Upper lobe of right lung (tissue), 1 donor: ENCODE results near the gene SKAP2. TPM values are rescaled to one million over a fixed set of nuclear protein-coding genes. Genes with fewer than 3 reads are reported as not detected.
A peak's percentile ranks its signal among the peaks of the same experiment; 100 is the strongest.

ENCODE experiments used
- ATAC-seq: fragments of 200-7000 bp; cut with Tn5 transposase; one replicate; pipeline ENCODE4 v1.9.1; 2020; ENCODE audit warnings: mild to moderate bottlenecking, moderate library complexity
- DNase-seq: peaks from one replicate; pipeline ENCODE4 v3.0.0-alpha.2; 2020
- H3K27ac ChIP-seq: fragments of 200-600 bp; one replicate; pipeline ENCODE4 v1.8.0; 2022
- H3K27me3 ChIP-seq: fragments of 200-600 bp; one replicate; pipeline ENCODE4 v1.8.0; 2022; ENCODE audit warnings: mild to moderate bottlenecking
- H3K36me3 ChIP-seq: fragments of 200-600 bp; one replicate; pipeline ENCODE4 v1.8.0; 2022
- H3K4me1 ChIP-seq: fragments of 200-600 bp; one replicate; pipeline ENCODE4 v1.8.0; 2022
- H3K4me3 ChIP-seq: fragments of 200-600 bp; one replicate; pipeline ENCODE4 v1.8.0; 2022; ENCODE audit warnings: mild to moderate bottlenecking
- H3K9me3 ChIP-seq: fragments of 200-600 bp; one replicate; pipeline ENCODE4 v1.8.0; 2022
- intact Hi-C: fragments of 100-400 bp; cut with DNase I; formaldehyde crosslinking; loops from one replicate; pipeline ENCODE4 v1.11.0; 2022
- total RNA-seq: library from RNA; stranded (reverse); fragmentation: NEBNext Ultra II Directional; extraction: Animal tissue kit (Norgen Biotek cat#: 25700); gene quantifications from one replicate; pipeline ENCODE4 v1.2.1, GENCODE V29; 2021
- TF ChIP-seq, protein P1 (sequence below): fragments of 200-600 bp; IDR thresholded peaks from one replicate; pipeline ENCODE4 v1.8.0; 2022; ENCODE audit warnings: antibody characterized with exemption
- donor health status: DM: no; HTN: yes; CAD: no; lungs with severe emphysema.

The SKAP2 gene
- total RNA-seq, 1 donor from 2014 or later, result 59.1 TPM

DNA sequence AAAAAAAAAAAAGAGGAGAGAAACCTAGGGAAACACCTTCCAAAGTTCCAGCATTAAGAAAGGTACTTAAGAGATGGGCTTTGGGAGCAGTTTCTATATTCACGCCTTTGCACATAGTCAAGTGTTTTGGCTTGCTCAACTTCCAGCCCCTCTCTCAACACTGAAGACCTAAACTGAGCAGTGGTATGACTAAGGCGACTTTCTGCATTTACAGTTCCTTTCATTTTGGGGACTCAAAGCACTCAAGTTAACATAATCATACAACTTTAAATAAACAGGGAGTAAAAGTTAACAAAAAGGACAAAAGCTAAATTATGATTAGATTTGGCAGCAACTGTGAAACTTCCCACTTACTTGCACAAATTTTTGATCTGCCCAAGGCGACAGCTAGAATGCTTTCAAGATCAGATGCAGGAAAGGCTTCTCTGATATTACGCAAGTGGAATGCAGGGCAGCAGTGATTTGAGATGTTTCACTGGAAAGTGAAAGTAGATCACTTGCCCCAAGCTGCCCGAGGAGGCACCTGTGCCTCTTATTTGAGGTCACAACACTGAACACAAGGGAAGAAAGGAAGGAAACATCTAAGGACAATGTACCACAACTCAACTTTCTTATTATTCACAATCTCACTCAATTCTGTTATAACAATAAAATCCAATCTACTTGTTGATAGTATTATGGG lies 199.5 kb downstream of the SKAP2 start:
- Histone ChIP-seq H3K4me1 (no peaks in the 10 kb centered on the region), H3K4me3 (peak overlapping the region; percentile 25), H3K36me3 (no peaks in the 10 kb centered on the region), H3K9me3 (no peaks in the 10 kb centered on the region), H3K27me3 (no peaks in the 10 kb centered on the region), H3K27ac (peak overlapping the region; percentile 40)
- intact Hi-C loops, result loop anchor here (5.0 kb wide), 1 partner anchor 288 kb away; no protein-coding TSS in a partner anchor
- ATAC-seq (peak; percentile 89), DNase-seq (no peak)
- TF ChIP-seq, protein P1, sequence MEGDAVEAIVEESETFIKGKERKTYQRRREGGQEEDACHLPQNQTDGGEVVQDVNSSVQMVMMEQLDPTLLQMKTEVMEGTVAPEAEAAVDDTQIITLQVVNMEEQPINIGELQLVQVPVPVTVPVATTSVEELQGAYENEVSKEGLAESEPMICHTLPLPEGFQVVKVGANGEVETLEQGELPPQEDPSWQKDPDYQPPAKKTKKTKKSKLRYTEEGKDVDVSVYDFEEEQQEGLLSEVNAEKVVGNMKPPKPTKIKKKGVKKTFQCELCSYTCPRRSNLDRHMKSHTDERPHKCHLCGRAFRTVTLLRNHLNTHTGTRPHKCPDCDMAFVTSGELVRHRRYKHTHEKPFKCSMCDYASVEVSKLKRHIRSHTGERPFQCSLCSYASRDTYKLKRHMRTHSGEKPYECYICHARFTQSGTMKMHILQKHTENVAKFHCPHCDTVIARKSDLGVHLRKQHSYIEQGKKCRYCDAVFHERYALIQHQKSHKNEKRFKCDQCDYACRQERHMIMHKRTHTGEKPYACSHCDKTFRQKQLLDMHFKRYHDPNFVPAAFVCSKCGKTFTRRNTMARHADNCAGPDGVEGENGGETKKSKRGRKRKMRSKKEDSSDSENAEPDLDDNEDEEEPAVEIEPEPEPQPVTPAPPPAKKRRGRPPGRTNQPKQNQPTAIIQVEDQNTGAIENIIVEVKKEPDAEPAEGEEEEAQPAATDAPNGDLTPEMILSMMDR, result no peak

DNA sequence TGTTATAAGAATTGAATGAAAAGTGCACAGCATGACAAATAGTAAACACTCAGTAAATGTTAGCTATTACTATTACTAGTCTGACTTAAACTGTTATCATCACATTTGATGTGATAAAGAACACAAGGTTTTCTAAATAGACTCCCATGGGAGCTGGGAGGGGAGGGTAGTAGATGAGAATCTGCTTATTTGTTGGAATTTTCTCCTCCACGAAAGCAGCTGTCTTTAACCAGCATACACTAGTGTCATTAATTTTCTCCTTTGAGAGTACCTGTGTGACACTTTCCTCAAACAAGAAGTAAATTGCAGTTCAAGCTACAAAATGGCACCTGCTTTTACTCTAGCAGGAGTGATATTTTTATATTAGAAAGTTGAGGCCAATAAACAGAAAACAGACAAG lies 200.1 kb downstream of the SKAP2 start:
- no peaks in the 10 kb centered on the region for H3K4me1 ChIP-seq
- intact Hi-C loops, result no loop called here
- no peaks in the 10 kb centered on the region for H3K27me3 ChIP-seq
- no peaks in the 10 kb centered on the region for H3K36me3 ChIP-seq
- H3K9me3 ChIP-seq, result no peaks in the 10 kb centered on the region
- H3K27ac ChIP-seq, result no peak overlapping the region
- H3K4me3 ChIP-seq, result no peak overlapping the region
- ATAC-seq (no peak), DNase-seq (no peak)
- TF ChIP-seq, protein P1, result no peak

DNA sequence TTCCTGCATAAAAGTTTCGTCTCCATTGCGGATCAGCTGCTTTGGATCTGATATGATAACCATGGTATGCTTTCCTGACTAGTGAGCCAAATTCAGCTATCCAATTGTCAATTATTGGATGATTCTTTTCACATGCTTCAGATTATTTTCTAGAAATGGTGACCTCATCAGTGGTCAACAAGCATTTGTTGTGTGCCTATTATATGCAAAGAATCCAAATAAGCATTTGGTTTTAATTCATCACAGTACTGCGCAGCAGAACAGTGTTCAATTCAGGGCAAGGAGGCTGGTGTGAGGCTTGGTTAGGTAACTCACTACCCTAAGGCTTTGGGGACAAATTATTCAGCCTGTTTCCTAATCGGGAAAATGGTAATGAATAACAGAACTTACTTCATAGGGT lies 200.5 kb downstream of the SKAP2 start:
- no peaks in the 10 kb centered on the region for H3K36me3 ChIP-seq
- DNase-seq (no peak), ATAC-seq (no peak)
- intact Hi-C loops, result no loop called here
- H3K4me3 ChIP-seq, result no peak overlapping the region
- H3K9me3 ChIP-seq, result no peaks in the 10 kb centered on the region
- TF ChIP-seq, protein P1, result no peak
- H3K4me1 ChIP-seq, result no peaks in the 10 kb centered on the region
- H3K27me3 ChIP-seq, result no peaks in the 10 kb centered on the region
- H3K27ac ChIP-seq, result no peak overlapping the region

DNA sequence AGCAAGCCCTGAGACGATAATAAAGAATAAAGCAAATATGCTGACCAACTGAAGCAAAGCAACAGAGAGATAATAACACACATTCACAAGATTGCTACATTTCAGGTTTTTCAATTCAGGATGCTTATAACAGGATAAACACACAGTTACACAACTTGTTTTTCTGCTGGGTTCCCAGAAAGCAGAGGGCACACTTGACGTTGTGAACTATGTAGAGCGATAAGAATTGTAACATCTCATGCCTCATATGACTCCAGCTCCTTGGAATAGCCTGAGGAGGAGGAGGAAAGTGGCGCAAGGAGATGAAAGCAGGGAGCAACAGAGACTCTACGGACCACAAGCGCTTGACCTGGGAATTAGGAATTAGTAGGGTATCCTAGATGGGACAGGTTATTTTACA lies 201.7 kb downstream of the SKAP2 start:
- ATAC-seq, result no peak
- intact Hi-C loops, result no loop called here

DNA sequence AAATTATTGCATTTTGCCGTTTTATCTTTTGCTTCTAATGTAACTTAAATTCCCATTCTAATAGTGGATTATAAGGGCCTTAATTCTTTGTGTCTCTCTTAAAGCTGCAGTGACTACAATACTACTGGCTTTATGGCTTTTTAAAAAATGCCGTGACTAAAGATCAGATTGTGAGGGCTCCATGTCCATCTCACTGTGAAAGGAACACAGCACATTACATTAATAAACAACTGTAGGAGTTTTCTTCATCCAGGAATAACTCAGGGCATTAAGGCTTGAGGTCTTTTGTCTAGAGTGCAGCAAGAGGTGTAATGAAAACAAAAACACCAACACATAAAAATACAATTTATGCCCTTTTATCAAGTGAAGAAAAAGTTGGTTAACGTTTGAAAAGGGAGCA lies 205.3 kb downstream of the SKAP2 start:
- H3K36me3 ChIP-seq, result no peaks in the 10 kb centered on the region
- ATAC-seq (no peak), DNase-seq (no peak)
- no peak overlapping the region for H3K27ac ChIP-seq
- intact Hi-C loops, result no loop called here
- H3K27me3 ChIP-seq, result no peaks in the 10 kb centered on the region
- TF ChIP-seq, protein P1, result no peak
- H3K4me1 ChIP-seq, result no peaks in the 10 kb centered on the region
- H3K4me3 ChIP-seq, result no peak overlapping the region
- no peaks in the 10 kb centered on the region for H3K9me3 ChIP-seq

More for the DNA sequence above, 201.7 kb downstream of the SKAP2 start:
- Histone ChIP-seq H3K36me3 (no peaks in the 10 kb centered on the region), H3K4me1 (no peaks in the 10 kb centered on the region), H3K9me3 (no peaks in the 10 kb centered on the region), H3K27me3 (no peaks in the 10 kb centered on the region), H3K27ac (no peak overlapping the region), H3K4me3 (no peak overlapping the region)
- DNase-seq, result no peak
- TF ChIP-seq, protein P1, result no peak
